HG03354 (cell line): Measurements from ENCODE around the gene ST8SIA1.
"Not testable (repeated sequence)": the region's sequence is repeated elsewhere in the genome, so short reads cannot be mapped to it uniquely, and the experiment has no call there.

Experiments
- ATAC-seq: cut with Tn5 transposase; IDR thresholded peaks from one replicate; pipeline ENCODE4 v1.9.1; 2021; ENCODE audit warnings: mild to moderate bottlenecking; ENCODE audit not compliant: unreplicated experiment, poor library complexity, severe bottlenecking

The ST8SIA1 gene

GRCh38 chr12:22334410-22335100 is at the start of gene ST8SIA1:
ST8SIA1 (minus strand) TSS chr12:22334707; CDS start chr12:22334232, 475 bp downstream.
- ATAC-seq = peak; percentile 16

GRCh38 chr12:22380031-22380430 is 45.5 kb upstream of the ST8SIA1 start:
- ATAC-seq = no peak

- no peak for ATAC-seq
These were observed 43.4 kb upstream of the ST8SIA1 start for GRCh38 chr12:22377731-22378496.

DNA sequence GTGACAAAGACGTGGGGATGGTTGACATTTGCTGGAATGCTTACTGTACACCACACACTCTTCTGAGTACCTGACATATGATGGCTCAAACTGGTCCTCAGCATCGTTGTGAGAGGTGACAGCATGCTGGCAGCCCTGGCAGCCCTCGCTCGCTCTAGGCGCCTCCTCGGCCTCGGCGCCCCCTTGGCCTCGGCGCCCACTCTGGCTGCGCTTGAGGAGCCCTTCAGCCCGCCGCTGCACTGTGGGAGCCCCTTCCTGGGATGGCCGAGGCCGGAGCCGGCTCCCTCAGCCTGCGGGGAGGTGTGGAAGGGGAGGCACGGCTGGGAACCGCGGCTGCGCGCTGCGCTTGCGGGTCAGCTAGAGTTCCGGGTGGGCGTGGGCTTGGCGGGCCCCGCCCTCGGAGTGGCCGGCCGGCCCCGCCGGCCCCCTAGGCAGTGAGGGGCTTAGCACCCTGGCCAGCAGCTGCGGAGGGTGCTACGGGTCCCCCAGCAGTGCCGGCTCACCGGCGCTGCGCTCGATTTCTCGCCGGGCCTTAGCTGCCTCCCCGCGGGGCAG is 42.2 kb upstream of the ST8SIA1 start:
- not testable (repeated sequence) for ATAC-seq

DNA sequence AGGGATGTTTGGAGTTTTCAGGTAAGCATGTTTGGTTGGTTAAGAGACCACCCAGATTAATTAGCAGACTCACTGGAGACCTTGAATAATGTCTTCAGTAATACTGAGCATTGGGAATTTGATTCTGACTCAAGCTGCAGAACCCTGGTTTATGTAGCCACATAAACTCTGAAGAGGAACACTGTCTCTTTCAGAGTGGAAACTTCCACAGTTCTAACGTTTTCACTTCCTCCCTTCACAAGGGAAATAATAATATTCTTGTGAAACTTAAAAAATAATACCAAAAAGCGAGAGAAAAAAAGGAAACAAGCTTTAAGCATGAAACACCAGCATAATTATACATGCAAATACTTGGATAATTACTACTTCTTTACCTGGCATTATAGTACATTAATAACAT is 40.0 kb upstream of the ST8SIA1 start:
- ATAC-seq = no peak

- no peak for ATAC-seq
These were observed 37.9 kb upstream of the ST8SIA1 start for GRCh38 chr12:22372277-22372837.

DNA sequence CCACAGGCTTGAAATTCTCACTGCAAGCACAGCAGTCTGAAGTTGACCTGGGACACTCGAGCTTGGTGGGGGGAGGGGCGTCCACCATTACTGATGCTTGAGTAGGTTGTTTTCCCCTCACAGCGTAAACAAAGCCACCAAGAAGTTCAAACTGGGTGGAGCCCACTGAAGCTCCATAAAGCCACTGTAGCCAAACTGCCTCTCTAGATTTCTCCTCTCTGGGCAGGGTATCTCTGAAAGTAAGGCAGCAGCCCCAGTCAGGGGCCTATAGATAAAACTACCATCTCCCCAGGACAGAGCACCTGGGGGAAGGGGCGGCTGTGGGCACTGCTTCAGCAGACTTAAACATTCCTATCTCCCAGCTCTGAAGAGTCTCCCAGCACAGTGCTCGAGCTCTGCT is 31.7 kb upstream of the ST8SIA1 start:
- ATAC-seq = no peak

GRCh38 chr12:22361785-22362184 is 27.3 kb upstream of the ST8SIA1 start:
- no peak for ATAC-seq

GRCh38 chr12:22360774-22361173 is 26.3 kb upstream of the ST8SIA1 start:
- no peak for ATAC-seq

DNA sequence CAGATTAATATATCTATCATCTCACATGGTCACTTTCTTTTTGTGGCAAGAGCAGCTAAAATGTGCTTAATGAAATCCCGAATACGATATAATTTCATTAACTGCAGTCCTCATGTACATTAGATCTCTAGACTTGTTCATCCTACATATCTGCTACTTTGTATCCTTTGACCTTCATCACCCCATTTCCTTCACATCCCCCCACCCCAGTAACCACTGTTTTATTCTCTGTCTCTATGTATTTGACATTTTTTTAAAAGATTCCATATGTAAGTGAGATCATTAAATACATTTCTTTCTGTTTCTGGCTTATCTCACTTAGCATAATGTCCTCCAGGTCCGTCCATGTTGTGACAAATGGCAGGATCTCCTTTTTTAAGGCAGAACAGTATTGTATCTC is 23.0 kb upstream of the ST8SIA1 start:
- ATAC-seq = no peak

DNA sequence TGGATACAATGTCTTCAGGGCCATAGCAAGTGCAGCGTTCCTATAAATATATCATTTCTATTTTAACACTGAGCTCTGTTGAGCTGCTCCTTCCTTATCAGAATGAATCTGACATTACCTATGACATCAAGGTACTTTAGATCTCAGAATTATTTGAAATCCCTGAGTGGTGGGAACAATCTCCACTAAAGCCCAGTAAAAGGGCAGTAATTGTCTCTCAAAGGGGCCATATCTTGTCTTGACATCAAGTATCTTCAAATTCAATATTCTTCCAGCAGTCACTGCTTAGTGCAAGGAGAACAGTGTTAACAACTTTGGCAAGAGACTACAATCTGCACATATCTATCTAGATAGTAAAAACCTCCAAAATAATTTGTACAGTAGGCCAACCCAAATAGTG is 21.7 kb upstream of the ST8SIA1 start:
- no peak for ATAC-seq

DNA sequence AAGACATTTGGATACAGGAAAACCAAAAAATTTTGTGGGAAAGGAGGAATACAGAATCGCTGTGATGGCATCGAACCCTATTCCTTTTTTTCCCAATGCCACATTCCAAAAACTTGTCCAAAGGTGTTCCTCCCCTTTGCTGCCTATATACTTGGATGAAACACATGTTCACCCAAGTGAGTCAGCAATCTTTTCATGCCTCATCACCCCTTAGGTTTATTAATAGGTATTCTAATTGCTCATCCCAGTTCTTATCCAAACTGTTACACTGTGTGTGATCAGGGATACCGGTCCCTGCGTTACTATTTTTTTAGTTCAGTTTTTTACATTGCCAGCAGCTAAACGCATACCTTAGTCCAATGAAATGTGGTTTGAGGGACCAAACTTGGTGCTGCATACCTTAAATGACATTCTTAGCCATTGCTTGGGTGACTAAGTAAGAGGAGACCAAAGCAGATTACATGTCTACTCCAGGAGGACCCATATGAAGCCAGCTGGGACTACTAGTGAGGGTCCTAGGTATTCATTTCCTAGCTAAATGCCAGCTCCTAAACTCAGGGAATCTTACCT is 20.6 kb upstream of the ST8SIA1 start:
- no peak for ATAC-seq

GRCh38 chr12:22353615-22354325 is 19.3 kb upstream of the ST8SIA1 start:
- ATAC-seq = no peak

DNA sequence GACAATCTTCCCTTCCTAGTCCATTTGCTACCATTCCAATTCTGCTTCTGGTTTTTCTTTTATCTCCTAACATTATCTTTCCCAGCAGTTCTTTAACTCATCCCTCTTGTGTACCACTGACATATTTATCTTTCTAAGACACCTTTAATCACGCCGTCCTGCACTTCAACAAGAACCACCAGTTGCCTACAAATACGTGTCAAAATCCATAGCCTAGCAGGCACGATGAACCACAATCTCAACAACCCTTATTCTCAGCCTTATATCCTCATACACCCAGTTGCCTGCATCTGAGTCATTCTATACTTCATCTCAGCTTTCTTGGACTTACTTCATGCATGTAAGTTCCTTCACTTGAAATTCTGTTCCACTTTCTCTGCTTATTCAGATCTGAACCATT is 16.4 kb upstream of the ST8SIA1 start:
- no peak for ATAC-seq

- no peak for ATAC-seq
These were observed 13.7 kb upstream of the ST8SIA1 start for GRCh38 chr12:22348208-22348607.

- no peak for ATAC-seq
These were observed 5.6 kb upstream of the ST8SIA1 start for GRCh38 chr12:22340143-22340542.

- no peak for ATAC-seq
These were observed 5.2 kb upstream of the ST8SIA1 start for GRCh38 chr12:22339691-22340090.

DNA sequence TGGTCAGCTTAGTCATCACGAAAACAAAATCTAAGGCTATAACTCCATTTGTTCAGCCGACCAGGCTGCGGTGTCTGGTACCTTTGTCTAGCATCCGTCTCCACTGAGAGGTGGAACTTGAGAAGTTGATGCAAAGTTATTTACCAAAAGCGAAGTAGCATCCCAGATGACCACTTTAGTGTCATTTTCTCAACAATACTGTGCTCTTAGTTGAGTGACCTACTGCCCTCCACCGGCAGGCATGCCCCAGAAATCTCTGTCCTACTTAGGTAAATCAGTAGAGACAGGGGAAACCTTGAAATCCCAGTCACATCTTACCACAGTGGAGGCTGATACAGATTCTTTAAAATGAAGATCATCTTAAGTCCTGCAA is 1.3 kb upstream of the ST8SIA1 start:
- no peak for ATAC-seq

DNA sequence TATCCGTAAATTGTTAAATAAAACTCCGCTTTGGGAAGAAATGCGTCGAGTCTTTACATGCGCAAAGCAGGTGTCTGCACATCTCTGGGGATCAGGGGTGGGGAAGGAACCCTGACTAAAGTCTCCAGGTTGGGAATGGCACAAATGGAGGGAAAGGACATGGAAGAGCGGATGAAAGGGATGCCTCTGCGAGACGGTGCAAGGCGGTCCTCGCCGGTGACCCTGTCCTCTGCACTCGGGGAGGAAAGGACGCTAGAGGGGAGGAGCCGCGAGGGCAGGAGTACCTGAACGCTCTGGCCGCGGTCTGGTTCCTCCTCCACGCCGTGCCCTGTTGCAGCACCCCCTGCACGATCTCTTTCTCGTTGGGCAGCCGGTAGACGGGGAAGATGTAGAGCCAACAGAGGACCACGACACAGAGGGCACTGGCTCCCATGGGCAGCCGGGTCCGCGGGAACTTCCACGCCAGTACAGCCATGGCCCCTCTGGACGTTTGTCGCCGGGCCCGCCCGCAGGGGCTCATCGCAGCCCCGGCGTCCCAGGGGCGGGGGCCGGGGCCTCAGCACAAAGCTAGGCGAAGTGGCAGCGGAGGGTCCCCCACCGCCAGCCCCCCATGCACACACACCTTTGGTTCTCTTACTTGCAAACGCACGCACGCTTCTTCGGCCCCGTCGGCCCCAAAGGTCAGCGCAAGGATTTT is 646 bp downstream of the ST8SIA1 start:
- ATAC-seq = no peak
